Activated CD4-positive, alpha-beta T cell treated with anti-CD3 and anti-CD28 coated beads for 48 hours (primary cell): Measurements from ENCODE around the gene VCL.
A peak's percentile ranks its signal among the peaks of the same experiment; 100 is the strongest.
"Not testable (repeated sequence)": the region's sequence is repeated elsewhere in the genome, so short reads cannot be mapped to it uniquely, and the experiment has no call there.

Experiments
- DNase-seq: peaks from one replicate; pipeline ENCODE4 v3.0.0-alpha.2; 2020

The VCL gene

GRCh38 chr10:73973427-73973826 lies 24.5 kb upstream of the VCL start:
- no peak for DNase-seq

GRCh38 chr10:73974309-73974946 lies 23.5 kb upstream of the VCL start:
- no peak for DNase-seq

GRCh38 chr10:73975388-73975787 lies 22.5 kb upstream of the VCL start:
- DNase-seq, result no peak

GRCh38 chr10:73979141-73979808 lies 18.6 kb upstream of the VCL start:
- no peak for DNase-seq

- DNase-seq, result no peak
Measured at GRCh38 chr10:73979809-73980433, 18.0 kb upstream of the VCL start.

- no peak for DNase-seq
Measured at GRCh38 chr10:73981812-73982211, 16.1 kb upstream of the VCL start.

GRCh38 chr10:73983096-73984047 lies 14.5 kb upstream of the VCL start:
- no peak for DNase-seq

GRCh38 chr10:73989594-73990150 lies 8.2 kb upstream of the VCL start:
- DNase-seq, result no peak

- no peak for DNase-seq
Measured at GRCh38 chr10:73991203-73991883, 6.6 kb upstream of the VCL start.

- peak; percentile 72 for DNase-seq
Measured at GRCh38 chr10:73991884-73992245, 6.1 kb upstream of the VCL start.

- DNase-seq, result peak; percentile 44
Measured at GRCh38 chr10:73992899-73993788, 4.8 kb upstream of the VCL start.

- DNase-seq, result no peak
Measured at GRCh38 chr10:73995035-73995358, 2.9 kb upstream of the VCL start.

- peak; percentile 78 for DNase-seq
Measured at GRCh38 chr10:73997461-73997786, 492 bp upstream of the VCL start.

GRCh38 chr10:73998623-73998928 lies 660 bp downstream of the VCL start:
- DNase-seq, result peak; percentile 25

- peak; percentile 3 for DNase-seq
Measured at GRCh38 chr10:73998929-73999691, 1.2 kb downstream of the VCL start.

- DNase-seq, result no peak
Measured at GRCh38 chr10:73999703-74000102, 1.8 kb downstream of the VCL start.

GRCh38 chr10:74000244-74000643 lies 2.3 kb downstream of the VCL start:
- not testable (repeated sequence) for DNase-seq

GRCh38 chr10:74000892-74001669 lies 3.2 kb downstream of the VCL start:
- DNase-seq, result no peak

GRCh38 chr10:74006269-74006668 lies 8.4 kb downstream of the VCL start:
- no peak for DNase-seq

- DNase-seq, result no peak
Measured at GRCh38 chr10:74008212-74008731, 10.4 kb downstream of the VCL start.
